ENCODE results near the gene CIRBP.

The CIRBP gene

DNA sequence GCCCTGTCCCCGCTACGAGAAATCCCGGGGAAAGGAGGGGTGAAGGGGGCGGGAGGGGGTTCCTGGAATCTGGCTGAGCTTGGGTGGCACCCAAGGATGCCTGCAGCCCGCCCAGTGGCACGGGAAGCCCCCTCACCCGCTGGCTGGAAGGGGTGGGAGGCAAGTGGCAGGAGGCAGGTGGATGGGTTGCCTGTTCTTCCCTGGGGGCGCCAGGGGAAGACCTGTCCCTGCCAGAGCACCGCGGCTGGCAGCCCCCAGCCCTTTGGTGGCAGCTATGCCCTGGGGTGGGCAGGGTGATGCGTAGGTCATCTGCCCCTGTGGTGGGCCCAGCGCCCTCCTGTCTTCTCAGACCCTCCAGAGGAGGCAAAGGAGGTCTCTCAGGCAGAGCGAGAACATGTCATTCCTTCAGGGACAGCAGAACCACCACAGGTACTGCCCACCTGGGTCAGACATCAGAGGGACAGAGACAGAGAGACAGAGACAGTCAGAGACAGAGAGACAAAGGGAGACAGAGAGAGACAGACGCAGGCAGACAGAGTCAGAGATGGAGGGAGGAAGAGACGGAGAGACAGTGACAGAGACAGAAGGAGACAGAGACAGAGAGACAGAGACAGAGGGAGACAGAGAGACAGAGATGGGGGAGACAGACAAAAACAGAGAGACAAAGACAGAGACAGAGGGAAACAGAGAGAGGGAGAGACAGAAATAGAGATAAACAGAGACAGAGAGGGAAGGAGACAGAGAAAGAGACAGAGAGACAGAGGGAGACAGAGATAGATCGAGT is 53.3 kb downstream of the CIRBP start:
- H3K36me3 ChIP-seq = no peaks in the 10 kb centered on the region
- TF ChIP-seq, protein P1, sequence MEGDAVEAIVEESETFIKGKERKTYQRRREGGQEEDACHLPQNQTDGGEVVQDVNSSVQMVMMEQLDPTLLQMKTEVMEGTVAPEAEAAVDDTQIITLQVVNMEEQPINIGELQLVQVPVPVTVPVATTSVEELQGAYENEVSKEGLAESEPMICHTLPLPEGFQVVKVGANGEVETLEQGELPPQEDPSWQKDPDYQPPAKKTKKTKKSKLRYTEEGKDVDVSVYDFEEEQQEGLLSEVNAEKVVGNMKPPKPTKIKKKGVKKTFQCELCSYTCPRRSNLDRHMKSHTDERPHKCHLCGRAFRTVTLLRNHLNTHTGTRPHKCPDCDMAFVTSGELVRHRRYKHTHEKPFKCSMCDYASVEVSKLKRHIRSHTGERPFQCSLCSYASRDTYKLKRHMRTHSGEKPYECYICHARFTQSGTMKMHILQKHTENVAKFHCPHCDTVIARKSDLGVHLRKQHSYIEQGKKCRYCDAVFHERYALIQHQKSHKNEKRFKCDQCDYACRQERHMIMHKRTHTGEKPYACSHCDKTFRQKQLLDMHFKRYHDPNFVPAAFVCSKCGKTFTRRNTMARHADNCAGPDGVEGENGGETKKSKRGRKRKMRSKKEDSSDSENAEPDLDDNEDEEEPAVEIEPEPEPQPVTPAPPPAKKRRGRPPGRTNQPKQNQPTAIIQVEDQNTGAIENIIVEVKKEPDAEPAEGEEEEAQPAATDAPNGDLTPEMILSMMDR (IDR thresholded peaks at IDR 0.05) = no peak
- no peak for DNase-seq
- H3K4me1 ChIP-seq = peaks cover 0 to 20% (median 10%) of the 10 kb centered on the region in 4 donors
- H3K27ac ChIP-seq = no peak overlapping the region
- intact Hi-C loops (cut with DNase I; ENCODE audit: low total_unique reads) = no loop called here
- peaks cover 0 to 87% of the 10 kb centered on the region in 2 donors for H3K27me3 ChIP-seq
- no peak overlapping the region for H3K4me3 ChIP-seq
- H3K9me3 ChIP-seq = no peaks in the 10 kb centered on the region

DNA sequence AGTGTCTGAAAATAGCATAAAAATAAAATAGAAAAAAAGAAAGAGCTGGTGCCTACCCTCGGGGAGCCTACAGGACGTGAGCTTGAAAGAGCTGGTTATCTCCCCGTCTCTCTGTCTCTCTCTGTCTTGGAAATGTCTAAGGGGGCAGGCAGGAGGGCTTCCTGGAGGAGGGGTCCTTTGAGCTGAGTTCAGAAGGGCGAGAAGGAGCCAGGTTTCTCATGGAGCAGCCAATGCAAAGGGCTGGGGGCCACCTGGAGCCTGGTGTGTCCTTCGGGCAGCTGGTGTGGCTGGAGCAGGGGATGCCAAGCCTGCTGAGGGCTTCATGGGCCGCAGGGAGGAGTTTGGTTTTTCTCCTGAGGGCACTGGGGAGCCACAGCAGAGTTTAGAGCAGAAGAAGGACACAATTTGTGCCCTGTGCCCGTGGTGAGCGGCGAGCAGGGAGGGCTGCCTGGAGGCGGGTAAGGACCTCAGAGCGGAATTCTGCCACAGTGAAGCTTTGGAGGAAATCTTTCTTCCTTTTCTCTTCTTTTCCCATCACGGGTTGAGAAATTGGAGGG is 55.2 kb downstream of the CIRBP start:
- H3K27me3 ChIP-seq = peaks cover 0 to 75% of the 10 kb centered on the region in 2 donors
- no peak for DNase-seq
- H3K4me3 ChIP-seq = peak overlapping the region in 1 of 2 donors; percentile 47
- peaks cover 0 to 13% (median 10%) of the 10 kb centered on the region in 4 donors for H3K4me1 ChIP-seq
- intact Hi-C loops (cut with DNase I; ENCODE audit: low total_unique reads) = no loop called here
- no peak overlapping the region for H3K27ac ChIP-seq
- TF ChIP-seq, protein P1 (IDR thresholded peaks at IDR 0.05) = no peak
- H3K9me3 ChIP-seq = no peaks in the 10 kb centered on the region
- no peaks in the 10 kb centered on the region for H3K36me3 ChIP-seq
